ENCODE data around the gene KRT72.

The KRT72 gene

GRCh38 chr12:52600941-52601481 is at the start of gene KRT72:
Gene KRT72, minus strand, starts transcription at chr12:52601463. Its CDS starts 11 bp downstream, at chr12:52601452.
- POLR2A ChIA-PET, result no interaction called here
- CTCF ChIA-PET, result no interaction called here
- TF ChIP-seq CTBP1 (IDR thresholded peaks at IDR 0.05; ENCODE audit: borderline replicate concordance) (no peak), FOXK2 (IDR thresholded peaks at IDR 0.05) (no peak), BHLHE40 (IDR thresholded peaks at IDR 0.05; ENCODE audit: borderline replicate concordance) (no peak), LEF1 (IDR thresholded peaks at IDR 0.05; ENCODE audit: borderline replicate concordance) (no peak), L3MBTL2 (conservative IDR thresholded peaks at IDR 0.05) (no peak), PKNOX1 (IDR thresholded peaks at IDR 0.05) (no peak), HDGF (IDR thresholded peaks at IDR 0.05; ENCODE audit: borderline replicate concordance) (no peak), ELF4 (IDR thresholded peaks at IDR 0.05) (no peak), SUZ12 (IDR thresholded peaks at IDR 0.05) (no peak), SP1 (IDR thresholded peaks at IDR 0.05) (no peak), ZNF384 (IDR thresholded peaks at IDR 0.05) (no peak), FOXA1 (IDR thresholded peaks at IDR 0.05) (no peak), ARNT (IDR thresholded peaks at IDR 0.05) (no peak), TARDBP (IDR thresholded peaks at IDR 0.05) (no peak), FOXM1 (IDR thresholded peaks at IDR 0.05; ENCODE audit: borderline replicate concordance) (no peak), NFRKB (IDR thresholded peaks at IDR 0.05) (no peak)
- no peak for DNase-seq (ENCODE audit: extremely low spot score)

DNA sequence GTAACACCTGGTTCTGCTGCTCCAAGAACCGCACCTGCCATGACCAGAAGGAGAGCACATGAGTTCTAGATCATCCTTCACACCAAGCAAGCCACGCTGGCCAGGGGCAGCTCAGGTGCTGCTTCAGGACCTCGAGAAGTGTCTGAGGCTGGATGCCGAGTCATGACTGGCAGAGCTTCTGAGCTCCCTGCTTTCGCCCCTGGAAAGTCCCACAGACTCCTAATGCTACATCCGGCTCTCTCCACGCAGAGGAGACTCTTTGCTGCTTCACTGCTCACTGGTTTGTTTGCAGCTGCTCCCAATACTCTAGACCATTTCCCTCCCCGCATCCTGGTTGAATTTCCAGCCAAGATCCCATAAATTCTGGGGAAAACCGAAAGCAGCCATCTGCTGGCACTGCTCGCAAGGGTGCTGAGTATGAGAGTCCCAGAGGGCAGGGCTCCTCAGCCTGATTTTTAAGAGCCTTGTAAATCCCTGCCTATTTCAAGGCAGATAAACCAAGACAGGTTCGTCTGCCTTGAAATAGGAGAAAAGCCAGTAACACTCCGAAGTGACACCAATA is 49.3 kb upstream of the KRT72 start:
- DNase-seq (ENCODE audit: extremely low spot score), result no peak
- CTCF ChIA-PET, result interaction anchor here (1.3 kb wide), 1 partner anchor 220 kb away, joined by 3 read pairs; no protein-coding TSS in a partner anchor
- POLR2A ChIA-PET, result no interaction called here

GRCh38 chr12:52649066-52649465 is 47.8 kb upstream of the KRT72 start:
- no peak for DNase-seq (ENCODE audit: extremely low spot score)
- CTCF ChIA-PET, result no interaction called here
- POLR2A ChIA-PET, result no interaction called here
- no peak for TF ChIP-seq L3MBTL2 (conservative IDR thresholded peaks at IDR 0.05)

More for the DNA sequence above, 49.3 kb upstream of the KRT72 start:
- no peak for TF ChIP-seq FOXM1 (IDR thresholded peaks at IDR 0.05; ENCODE audit: borderline replicate concordance)
- TF ChIP-seq ELF4 (IDR thresholded peaks at IDR 0.05), result no peak
- TF ChIP-seq BHLHE40 (IDR thresholded peaks at IDR 0.05; ENCODE audit: borderline replicate concordance), result no peak
- no peak for TF ChIP-seq L3MBTL2 (conservative IDR thresholded peaks at IDR 0.05)
- no peak for TF ChIP-seq FOXK2 (IDR thresholded peaks at IDR 0.05)
- no peak for TF ChIP-seq ARNT (IDR thresholded peaks at IDR 0.05)
- TF ChIP-seq NFRKB (IDR thresholded peaks at IDR 0.05), result no peak
- no peak for TF ChIP-seq FOXA1 (IDR thresholded peaks at IDR 0.05)
- TF ChIP-seq TARDBP (IDR thresholded peaks at IDR 0.05), result no peak
- no peak for TF ChIP-seq PKNOX1 (IDR thresholded peaks at IDR 0.05)
- TF ChIP-seq CTBP1 (IDR thresholded peaks at IDR 0.05; ENCODE audit: borderline replicate concordance), result no peak
- no peak for TF ChIP-seq LEF1 (IDR thresholded peaks at IDR 0.05; ENCODE audit: borderline replicate concordance)
- no peak for TF ChIP-seq SP1 (IDR thresholded peaks at IDR 0.05)
- no peak for TF ChIP-seq ZNF384 (IDR thresholded peaks at IDR 0.05)
- TF ChIP-seq SUZ12 (IDR thresholded peaks at IDR 0.05), result no peak

DNA sequence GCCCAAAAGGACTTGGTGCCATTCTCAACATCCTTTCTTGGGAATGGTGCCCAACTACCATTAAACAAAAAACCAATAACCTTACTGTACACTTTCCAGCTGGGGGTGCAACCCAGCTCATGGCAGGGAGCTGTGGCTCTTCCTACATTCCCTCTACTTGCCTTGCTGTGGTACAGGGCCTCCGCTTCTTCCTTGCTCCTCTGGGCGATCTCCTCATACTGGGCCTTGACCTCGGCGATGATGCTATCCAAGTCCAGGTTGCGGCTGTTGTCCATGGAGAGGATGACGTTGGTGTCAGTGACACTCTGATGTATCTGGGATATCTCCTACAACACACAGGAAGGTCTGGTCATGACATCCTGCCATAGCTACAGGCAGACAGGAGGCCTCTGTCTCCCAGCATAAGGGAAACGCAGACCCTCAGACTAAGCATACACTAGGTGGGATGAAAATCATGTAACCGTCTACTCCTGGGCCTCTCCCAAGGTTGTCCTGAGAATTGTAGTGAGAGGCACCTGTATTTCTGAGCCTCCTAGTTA is 46.8 kb upstream of the KRT72 start:
- TF ChIP-seq FOXM1 (IDR thresholded peaks at IDR 0.05; ENCODE audit: borderline replicate concordance) (no peak), FOXA1 (IDR thresholded peaks at IDR 0.05) (no peak), CTBP1 (IDR thresholded peaks at IDR 0.05; ENCODE audit: borderline replicate concordance) (no peak), ZNF384 (IDR thresholded peaks at IDR 0.05) (no peak), SP1 (IDR thresholded peaks at IDR 0.05) (no peak), TARDBP (IDR thresholded peaks at IDR 0.05) (no peak), SUZ12 (IDR thresholded peaks at IDR 0.05) (no peak), FOXK2 (IDR thresholded peaks at IDR 0.05) (no peak), HDGF (IDR thresholded peaks at IDR 0.05; ENCODE audit: borderline replicate concordance) (no peak), L3MBTL2 (conservative IDR thresholded peaks at IDR 0.05) (no peak), LEF1 (IDR thresholded peaks at IDR 0.05; ENCODE audit: borderline replicate concordance) (no peak), NFRKB (IDR thresholded peaks at IDR 0.05) (no peak)
- CTCF ChIA-PET, result no interaction called here
- DNase-seq (ENCODE audit: extremely low spot score), result no peak
- POLR2A ChIA-PET, result no interaction called here

GRCh38 chr12:52647601-52648000 is 46.3 kb upstream of the KRT72 start:
- CTCF ChIA-PET, result no interaction called here
- no peak for DNase-seq (ENCODE audit: extremely low spot score)
- no peak for TF ChIP-seq FOXK2 (IDR thresholded peaks at IDR 0.05)
- TF ChIP-seq SUZ12 (IDR thresholded peaks at IDR 0.05), result no peak
- TF ChIP-seq PKNOX1 (IDR thresholded peaks at IDR 0.05), result no peak
- TF ChIP-seq BHLHE40 (IDR thresholded peaks at IDR 0.05; ENCODE audit: borderline replicate concordance), result no peak
- no peak for TF ChIP-seq FOXM1 (IDR thresholded peaks at IDR 0.05; ENCODE audit: borderline replicate concordance)
- TF ChIP-seq TARDBP (IDR thresholded peaks at IDR 0.05), result no peak
- no peak for TF ChIP-seq CTBP1 (IDR thresholded peaks at IDR 0.05; ENCODE audit: borderline replicate concordance)
- TF ChIP-seq SP1 (IDR thresholded peaks at IDR 0.05), result no peak
- no peak for TF ChIP-seq FOXA1 (IDR thresholded peaks at IDR 0.05)
- no peak for TF ChIP-seq L3MBTL2 (conservative IDR thresholded peaks at IDR 0.05)
- TF ChIP-seq LEF1 (IDR thresholded peaks at IDR 0.05; ENCODE audit: borderline replicate concordance), result no peak
- POLR2A ChIA-PET, result no interaction called here

GRCh38 chr12:52646613-52647012 is 45.4 kb upstream of the KRT72 start:
- POLR2A ChIA-PET, result no interaction called here
- TF ChIP-seq FOXA1 (IDR thresholded peaks at IDR 0.05) (no peak), LEF1 (IDR thresholded peaks at IDR 0.05; ENCODE audit: borderline replicate concordance) (no peak), PKNOX1 (IDR thresholded peaks at IDR 0.05) (no peak), ZNF384 (IDR thresholded peaks at IDR 0.05) (no peak), FOXM1 (IDR thresholded peaks at IDR 0.05; ENCODE audit: borderline replicate concordance) (no peak), CTBP1 (IDR thresholded peaks at IDR 0.05; ENCODE audit: borderline replicate concordance) (no peak), NFRKB (IDR thresholded peaks at IDR 0.05) (no peak), TARDBP (IDR thresholded peaks at IDR 0.05) (no peak), ARNT (IDR thresholded peaks at IDR 0.05) (no peak), SUZ12 (IDR thresholded peaks at IDR 0.05) (no peak), FOXK2 (IDR thresholded peaks at IDR 0.05) (no peak), L3MBTL2 (conservative IDR thresholded peaks at IDR 0.05) (no peak)
- DNase-seq (ENCODE audit: extremely low spot score), result no peak
- CTCF ChIA-PET, result no interaction called here
